Measurements from ENCODE around the gene TNRC6A.

The TNRC6A gene

GRCh38 chr16:24721830-24722238, 7.6 kb upstream of the TNRC6A start:
- H3K27me3 ChIP-seq (ENCODE audit: control insufficient read depth in 5 of 5, insufficient read depth in 4 of 5, low read length in 5 of 5) = no peaks in the 10 kb centered on the region
- H3K4me1 ChIP-seq (ENCODE audit: control insufficient read depth in 5 of 5, insufficient read depth in 5 of 5, low read length in 5 of 5) = no peaks in the 10 kb centered on the region
- no peaks in the 10 kb centered on the region for H3K9me3 ChIP-seq (ENCODE audit: control insufficient read depth in 5 of 5, low read length in 5 of 5)
- H3K27ac ChIP-seq (ENCODE audit: low read depth, low read length) = no peak overlapping the region
- no peak overlapping the region for H3K4me3 ChIP-seq (ENCODE audit: low read depth in 1 of 5, low read length in 5 of 5)
- no peaks in the 10 kb centered on the region for H3K36me3 ChIP-seq (ENCODE audit: control insufficient read depth in 5 of 5, insufficient read depth in 5 of 5, low read length in 5 of 5)
- no peak overlapping the region for H3K9ac ChIP-seq (ENCODE audit: low read length in 5 of 5)

GRCh38 chr16:24723663-24724062, 5.8 kb upstream of the TNRC6A start:
- Histone ChIP-seq H3K4me3 (ENCODE audit: low read depth in 1 of 5, low read length in 5 of 5) (no peak overlapping the region), H3K9me3 (ENCODE audit: control insufficient read depth in 5 of 5, low read length in 5 of 5) (no peaks in the 10 kb centered on the region), H3K4me1 (ENCODE audit: control insufficient read depth in 5 of 5, insufficient read depth in 5 of 5, low read length in 5 of 5) (peaks cover 0 to 3% (median 2%) of the 10 kb centered on the region in 5 donors), H3K36me3 (ENCODE audit: control insufficient read depth in 5 of 5, insufficient read depth in 5 of 5, low read length in 5 of 5) (no peaks in the 10 kb centered on the region), H3K27ac (ENCODE audit: low read depth, low read length) (no peak overlapping the region), H3K9ac (ENCODE audit: low read length in 5 of 5) (no peak overlapping the region), H3K27me3 (ENCODE audit: control insufficient read depth in 5 of 5, insufficient read depth in 4 of 5, low read length in 5 of 5) (no peaks in the 10 kb centered on the region)

DNA sequence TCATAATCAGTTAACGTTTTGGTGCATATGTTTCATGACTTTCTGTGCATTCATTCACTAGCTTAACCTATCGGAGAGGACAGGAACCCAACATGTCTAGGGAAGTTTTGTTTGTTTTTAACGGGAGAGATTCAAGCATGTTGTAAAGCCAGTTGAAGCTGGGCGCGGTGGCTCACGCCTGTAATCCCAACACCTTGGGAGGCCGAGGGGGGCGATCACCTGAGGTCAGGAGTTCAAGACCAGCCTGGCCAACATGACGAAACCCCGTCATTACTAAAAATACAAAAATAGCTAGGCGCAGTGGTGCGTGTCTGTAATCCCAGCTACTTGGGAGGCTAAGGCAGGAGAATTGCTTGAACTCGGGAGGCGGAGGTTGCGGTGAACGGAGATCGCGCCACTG, 1.4 kb upstream of the TNRC6A start:
- Histone ChIP-seq H3K4me1 (ENCODE audit: control insufficient read depth in 5 of 5, insufficient read depth in 5 of 5, low read length in 5 of 5) (peaks cover 0 to 35% (median 29%) of the 10 kb centered on the region in 5 donors), H3K27ac (ENCODE audit: low read depth, low read length) (no peak overlapping the region), H3K9ac (ENCODE audit: low read length in 5 of 5) (no peak overlapping the region), H3K27me3 (ENCODE audit: control insufficient read depth in 5 of 5, insufficient read depth in 4 of 5, low read length in 5 of 5) (no peaks in the 10 kb centered on the region), H3K36me3 (ENCODE audit: control insufficient read depth in 5 of 5, insufficient read depth in 5 of 5, low read length in 5 of 5) (peaks cover 0 to 5% (median 0%) of the 10 kb centered on the region in 5 donors), H3K9me3 (ENCODE audit: control insufficient read depth in 5 of 5, low read length in 5 of 5) (no peaks in the 10 kb centered on the region), H3K4me3 (ENCODE audit: low read depth in 1 of 5, low read length in 5 of 5) (no peak overlapping the region)

DNA sequence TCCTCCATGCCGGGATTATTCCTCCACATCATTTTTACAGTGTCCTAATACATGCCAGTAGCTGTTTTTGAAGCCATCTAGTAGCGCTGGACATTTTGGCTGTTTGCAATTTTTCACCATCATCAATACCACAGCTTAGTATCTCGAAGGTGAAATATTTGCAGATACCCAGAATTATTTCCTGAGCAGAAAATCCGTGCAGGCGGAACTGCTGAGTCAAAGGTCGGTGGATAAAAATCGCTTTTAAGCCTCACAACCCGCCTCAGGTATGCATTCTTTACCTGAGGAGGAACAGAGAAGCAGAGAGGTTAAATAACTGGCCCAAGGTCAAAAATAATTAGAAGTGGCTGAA, 584 bp upstream of the TNRC6A start:
- Histone ChIP-seq H3K9me3 (ENCODE audit: control insufficient read depth in 5 of 5, low read length in 5 of 5) (no peaks in the 10 kb centered on the region), H3K27ac (ENCODE audit: low read depth, low read length) (peak overlapping the region; percentile 85)

DNA sequence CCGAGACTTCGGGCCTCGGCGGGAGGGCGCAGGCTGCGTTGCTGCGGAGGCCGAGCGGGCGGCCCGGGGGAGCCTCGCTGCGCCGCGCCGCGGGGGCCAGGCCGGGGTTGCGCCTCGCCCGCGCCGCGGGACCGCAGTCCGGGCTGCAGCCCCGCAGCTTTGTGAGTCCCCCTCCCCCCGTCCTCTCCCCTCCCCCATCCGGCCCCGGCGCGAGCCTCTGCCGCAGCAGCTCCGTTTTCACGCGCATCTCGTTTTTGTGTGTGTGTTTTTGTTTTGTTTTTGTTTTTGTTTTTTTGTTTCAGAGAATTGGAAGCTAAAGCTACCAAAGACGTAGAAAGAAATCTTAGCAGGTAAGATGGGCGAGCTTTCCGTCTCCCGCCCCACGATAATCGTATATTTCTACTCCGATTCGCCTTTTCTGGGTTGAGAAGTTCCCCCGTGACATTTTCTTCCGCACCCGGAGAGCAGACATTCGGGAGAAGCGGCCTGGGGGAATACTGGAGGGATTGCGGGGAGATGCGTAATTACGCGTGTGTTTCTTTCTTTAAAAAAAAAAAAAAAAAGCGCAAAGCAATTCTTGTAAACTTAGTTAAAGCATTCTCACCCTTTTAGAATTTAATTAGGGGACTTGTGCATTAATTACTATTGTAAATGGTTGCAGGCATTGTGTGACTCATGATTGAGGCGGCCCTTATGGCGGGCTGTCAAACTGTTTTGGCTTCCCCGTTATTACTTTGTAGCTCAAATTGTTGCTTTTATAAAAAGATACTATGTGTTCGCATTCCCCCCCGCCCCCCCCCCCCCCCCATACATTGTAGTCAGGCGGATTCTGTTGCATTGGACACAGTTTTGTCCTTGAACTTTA, 732 bp downstream of the TNRC6A start:
- Histone ChIP-seq H3K27me3 (ENCODE audit: control insufficient read depth in 5 of 5, insufficient read depth in 4 of 5, low read length in 5 of 5) (no peaks in the 10 kb centered on the region), H3K9ac (ENCODE audit: low read length in 5 of 5) (peak overlapping the region; percentile 76 to 93 (median 81)), H3K4me1 (ENCODE audit: control insufficient read depth in 5 of 5, insufficient read depth in 5 of 5, low read length in 5 of 5) (peaks cover 5 to 56% (median 50%) of the 10 kb centered on the region in 5 donors), H3K27ac (ENCODE audit: low read depth, low read length) (peak overlapping the region; percentile 96), H3K36me3 (ENCODE audit: control insufficient read depth in 5 of 5, insufficient read depth in 5 of 5, low read length in 5 of 5) (peaks cover 0 to 11% (median 0%) of the 10 kb centered on the region in 5 donors), H3K9me3 (ENCODE audit: control insufficient read depth in 5 of 5, low read length in 5 of 5) (no peaks in the 10 kb centered on the region), H3K4me3 (ENCODE audit: low read depth in 1 of 5, low read length in 5 of 5) (peak overlapping the region; percentile 82 to 94 (median 87))

More for the DNA sequence above, 584 bp upstream of the TNRC6A start:
- Histone ChIP-seq H3K27me3 (ENCODE audit: control insufficient read depth in 5 of 5, insufficient read depth in 4 of 5, low read length in 5 of 5) (no peaks in the 10 kb centered on the region), H3K9ac (ENCODE audit: low read length in 5 of 5) (peak overlapping the region; percentile 61 to 84 (median 78)), H3K4me1 (ENCODE audit: control insufficient read depth in 5 of 5, insufficient read depth in 5 of 5, low read length in 5 of 5) (peaks cover 0 to 43% (median 38%) of the 10 kb centered on the region in 5 donors), H3K36me3 (ENCODE audit: control insufficient read depth in 5 of 5, insufficient read depth in 5 of 5, low read length in 5 of 5) (peaks cover 0 to 9% (median 0%) of the 10 kb centered on the region in 5 donors), H3K4me3 (ENCODE audit: low read depth in 1 of 5, low read length in 5 of 5) (peak overlapping the region; percentile 74 to 87 (median 82))

- Histone ChIP-seq H3K27me3 (ENCODE audit: control insufficient read depth in 5 of 5, insufficient read depth in 4 of 5, low read length in 5 of 5) (no peaks in the 10 kb centered on the region), H3K36me3 (ENCODE audit: control insufficient read depth in 5 of 5, insufficient read depth in 5 of 5, low read length in 5 of 5) (peaks cover 0 to 11% (median 0%) of the 10 kb centered on the region in 5 donors), H3K4me1 (ENCODE audit: control insufficient read depth in 5 of 5, insufficient read depth in 5 of 5, low read length in 5 of 5) (peaks cover 5 to 63% (median 56%) of the 10 kb centered on the region in 5 donors), H3K9me3 (ENCODE audit: control insufficient read depth in 5 of 5, low read length in 5 of 5) (no peaks in the 10 kb centered on the region), H3K4me3 (ENCODE audit: low read depth in 1 of 5, low read length in 5 of 5) (peak overlapping the region; percentile 30 to 94 (median 87)), H3K9ac (ENCODE audit: low read length in 5 of 5) (peak overlapping the region in 4 of 5 donors; percentile 21 to 88 (median 54)), H3K27ac (ENCODE audit: low read depth, low read length) (peak overlapping the region; percentile 96)
Measured at GRCh38 chr16:24730914-24731313, 1.5 kb downstream of the TNRC6A start.

DNA sequence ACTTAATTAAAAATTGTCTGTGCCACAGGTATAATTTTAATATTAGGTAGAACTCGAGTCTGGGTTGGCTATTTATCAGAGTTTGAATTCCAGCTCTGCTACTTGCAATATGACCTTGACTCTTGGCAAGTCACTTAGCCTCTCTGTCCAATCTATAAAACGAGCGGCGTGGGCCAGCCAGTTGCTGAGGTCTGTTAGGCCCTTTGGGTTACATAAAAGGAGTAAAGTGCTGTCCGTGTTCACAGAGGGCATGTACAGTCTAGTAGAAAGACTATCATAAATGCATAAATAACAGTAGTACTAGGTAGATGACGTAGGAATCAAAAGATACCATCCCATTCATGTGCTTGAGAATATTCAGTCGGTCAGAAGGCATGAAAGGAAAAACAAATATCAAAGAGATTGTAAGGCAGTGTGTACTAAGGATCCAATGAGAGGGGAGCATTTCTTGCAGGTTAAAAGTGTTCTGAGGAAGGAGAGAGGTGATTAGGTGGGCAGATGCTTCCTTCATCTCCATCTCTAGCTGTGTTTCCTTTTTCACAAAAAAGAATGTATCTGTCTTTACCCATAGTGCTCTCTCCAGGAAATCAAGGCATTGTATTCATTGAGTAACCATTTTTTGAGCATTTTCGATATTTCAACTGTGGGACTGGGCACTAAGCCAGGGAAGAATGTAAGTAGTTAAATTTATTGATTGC, 2.4 kb downstream of the TNRC6A start:
- Histone ChIP-seq H3K27me3 (ENCODE audit: control insufficient read depth in 5 of 5, insufficient read depth in 4 of 5, low read length in 5 of 5) (no peaks in the 10 kb centered on the region), H3K9me3 (ENCODE audit: control insufficient read depth in 5 of 5, low read length in 5 of 5) (no peaks in the 10 kb centered on the region), H3K27ac (ENCODE audit: low read depth, low read length) (peak overlapping the region; percentile 96), H3K36me3 (ENCODE audit: control insufficient read depth in 5 of 5, insufficient read depth in 5 of 5, low read length in 5 of 5) (peaks cover 0 to 11% (median 0%) of the 10 kb centered on the region in 5 donors), H3K4me3 (ENCODE audit: low read depth in 1 of 5, low read length in 5 of 5) (peak overlapping the region in 4 of 5 donors; percentile 30 to 94 (median 90)), H3K4me1 (ENCODE audit: control insufficient read depth in 5 of 5, insufficient read depth in 5 of 5, low read length in 5 of 5) (peaks cover 5 to 72% (median 65%) of the 10 kb centered on the region in 5 donors), H3K9ac (ENCODE audit: low read length in 5 of 5) (peak overlapping the region in 3 of 5 donors; percentile 34 to 88 (median 68))

DNA sequence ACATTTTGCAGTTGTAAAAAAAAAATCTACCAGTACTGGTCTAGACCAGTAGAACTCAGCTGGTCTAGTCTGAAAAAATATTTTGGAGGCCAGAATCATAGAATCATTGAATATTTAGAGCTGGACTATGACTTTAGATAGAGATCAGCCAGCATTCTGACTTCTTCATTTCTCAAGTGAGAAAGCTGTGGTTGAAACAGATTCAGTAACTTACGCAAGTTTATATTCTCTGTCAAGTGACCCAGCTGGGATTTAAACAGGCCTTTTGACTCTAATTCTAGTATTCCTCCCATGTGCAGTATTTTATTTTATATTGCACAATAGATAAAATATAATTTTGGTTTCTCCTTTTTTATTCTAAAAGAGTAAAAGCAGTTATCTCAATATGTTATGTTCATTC, 4.9 kb downstream of the TNRC6A start:
- Histone ChIP-seq H3K36me3 (ENCODE audit: control insufficient read depth in 5 of 5, insufficient read depth in 5 of 5, low read length in 5 of 5) (peaks cover 0 to 15% (median 4%) of the 10 kb centered on the region in 5 donors), H3K27ac (ENCODE audit: low read depth, low read length) (peak overlapping the region; percentile 96), H3K9ac (ENCODE audit: low read length in 5 of 5) (peak overlapping the region in 1 of 5 donors; percentile 57), H3K9me3 (ENCODE audit: control insufficient read depth in 5 of 5, low read length in 5 of 5) (no peaks in the 10 kb centered on the region), H3K4me3 (ENCODE audit: low read depth in 1 of 5, low read length in 5 of 5) (no peak overlapping the region), H3K27me3 (ENCODE audit: control insufficient read depth in 5 of 5, insufficient read depth in 4 of 5, low read length in 5 of 5) (no peaks in the 10 kb centered on the region), H3K4me1 (ENCODE audit: control insufficient read depth in 5 of 5, insufficient read depth in 5 of 5, low read length in 5 of 5) (peaks cover 5 to 89% (median 83%) of the 10 kb centered on the region in 5 donors)

DNA sequence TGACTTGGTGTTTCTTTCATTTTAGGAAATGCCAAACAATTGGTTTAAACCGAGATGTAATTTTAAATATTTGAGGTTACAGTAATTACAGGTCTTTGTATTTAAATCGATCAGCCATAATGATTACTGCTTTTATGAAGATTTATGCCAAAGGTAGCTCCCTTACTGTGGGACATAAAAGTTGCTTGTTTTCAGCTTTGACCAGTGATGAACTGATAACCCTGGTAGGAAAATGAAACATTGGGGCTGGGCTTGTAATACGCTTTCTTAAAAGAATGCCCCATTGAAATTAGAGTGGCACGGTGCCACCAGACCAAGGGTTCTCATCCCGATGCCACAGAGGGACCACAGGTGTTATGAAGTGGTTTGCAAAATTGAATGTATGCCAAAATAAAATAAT, 7.3 kb downstream of the TNRC6A start:
- Histone ChIP-seq H3K36me3 (ENCODE audit: control insufficient read depth in 5 of 5, insufficient read depth in 5 of 5, low read length in 5 of 5) (peaks cover 0 to 15% (median 4%) of the 10 kb centered on the region in 5 donors), H3K27me3 (ENCODE audit: control insufficient read depth in 5 of 5, insufficient read depth in 4 of 5, low read length in 5 of 5) (no peaks in the 10 kb centered on the region), H3K9ac (ENCODE audit: low read length in 5 of 5) (peak overlapping the region in 2 of 5 donors; percentile 35 to 41), H3K4me1 (ENCODE audit: control insufficient read depth in 5 of 5, insufficient read depth in 5 of 5, low read length in 5 of 5) (peaks cover 5 to 98% (median 91%) of the 10 kb centered on the region in 5 donors), H3K9me3 (ENCODE audit: control insufficient read depth in 5 of 5, low read length in 5 of 5) (no peaks in the 10 kb centered on the region), H3K27ac (ENCODE audit: low read depth, low read length) (peak overlapping the region; percentile 96), H3K4me3 (ENCODE audit: low read depth in 1 of 5, low read length in 5 of 5) (no peak overlapping the region)

Data from subcutaneous abdominal adipose tissue (tissue), 5 donors.